ENCODE data around the gene ECEL1. TPM values are rescaled to one million over a fixed set of nuclear protein-coding genes. Genes with fewer than 3 reads are reported as not detected.

ECEL1 gene
- polyA plus RNA-seq, 3 donors from 2014 or later: not detected

DNA sequence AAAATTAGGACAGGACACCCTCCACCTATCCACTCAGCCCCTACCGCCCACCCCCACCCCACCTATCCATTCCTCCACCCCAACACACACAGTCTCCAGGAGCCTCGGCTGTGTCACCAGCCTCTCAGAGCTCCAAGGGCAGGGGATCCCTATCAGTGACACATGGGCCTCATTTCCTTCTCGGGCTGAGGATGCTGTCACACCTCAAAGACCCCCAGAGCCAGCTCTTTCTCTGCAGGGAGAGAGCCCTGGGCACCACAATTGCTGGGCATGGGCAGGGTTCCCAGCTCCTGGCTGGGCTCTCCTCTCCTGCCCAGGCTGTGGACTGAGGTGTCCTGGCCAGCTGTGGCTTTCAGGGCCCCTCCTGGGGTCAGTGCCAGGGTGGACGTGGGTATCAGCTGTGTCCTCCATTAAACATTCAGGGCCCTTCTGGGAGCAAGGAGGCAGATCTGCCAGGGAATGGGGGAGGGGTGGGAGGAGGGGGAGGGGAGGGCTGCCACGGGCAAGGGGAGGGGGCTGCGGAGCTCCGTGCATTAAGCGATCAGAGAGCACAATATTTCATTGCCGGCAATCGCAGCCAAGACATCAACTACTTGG lies 14.3 kb upstream of the ECEL1 start:
- Mint-ChIP-seq H3K27ac (no peak overlapping the region), H3K4me3 (no peak overlapping the region), H3K36me3 (no peaks in the 10 kb centered on the region), H3K27me3 (ENCODE audit: low read depth in 3 of 3) (peaks cover 7 to 9% (median 8%) of the 10 kb centered on the region in 3 donors), H3K9me3 (peaks cover 0 to 3% (median 0%) of the 10 kb centered on the region in 6 donors), H3K4me1 (peaks cover 0 to 3% of the 10 kb centered on the region in 2 donors)
- DNase-seq: no peak

DNA sequence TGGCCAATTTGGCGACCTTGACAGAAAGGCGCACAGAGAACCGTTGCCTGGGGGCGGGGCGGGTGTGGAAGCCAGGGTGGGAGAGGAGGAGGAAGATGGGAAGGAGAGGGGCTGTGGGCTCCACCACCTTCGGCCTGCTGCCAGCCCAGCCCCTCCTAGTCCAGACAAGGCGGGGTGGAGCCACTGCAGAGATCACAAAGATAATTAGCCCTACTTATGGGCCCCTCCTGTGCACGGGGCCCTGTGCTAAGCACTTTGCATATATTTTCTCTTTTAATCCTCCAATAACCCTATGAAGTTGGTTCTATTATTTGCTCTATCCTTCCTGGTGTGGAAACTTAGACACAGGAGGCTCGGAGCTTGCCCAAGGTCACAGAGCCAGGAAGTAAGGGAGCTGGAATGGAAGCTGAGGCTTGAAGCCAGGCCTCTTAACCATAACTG lies 13.7 kb upstream of the ECEL1 start:
- no peak for DNase-seq
- H3K9me3 Mint-ChIP-seq: peaks cover 0 to 3% (median 0%) of the 10 kb centered on the region in 6 donors
- no peak overlapping the region for H3K4me3 Mint-ChIP-seq
- H3K36me3 Mint-ChIP-seq: no peaks in the 10 kb centered on the region
- peaks cover 7 to 9% (median 7%) of the 10 kb centered on the region in 3 donors for H3K27me3 Mint-ChIP-seq (ENCODE audit: low read depth in 3 of 3)
- H3K4me1 Mint-ChIP-seq: peaks cover 0 to 3% of the 10 kb centered on the region in 2 donors
- no peak overlapping the region for H3K27ac Mint-ChIP-seq

DNA sequence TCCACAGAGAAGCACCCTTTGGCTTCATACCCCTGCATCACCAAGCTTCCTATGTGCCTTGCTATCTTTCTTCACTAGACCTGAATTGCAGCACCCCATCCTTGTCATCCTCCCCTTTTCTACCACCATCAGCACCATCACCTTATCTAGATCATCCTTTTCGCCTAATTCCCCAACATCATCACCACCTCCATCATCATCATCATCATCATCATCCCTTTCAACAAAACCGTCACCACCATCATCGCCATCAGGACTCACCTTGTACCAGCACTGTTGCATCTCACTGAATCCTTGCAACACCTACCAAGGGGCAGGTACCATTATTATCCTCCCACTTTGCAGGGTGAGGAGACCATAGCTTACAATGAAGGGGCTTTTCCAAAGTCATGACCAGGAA lies 10.8 kb upstream of the ECEL1 start:
- no peak overlapping the region for H3K27ac Mint-ChIP-seq
- no peak overlapping the region for H3K4me3 Mint-ChIP-seq
- DNase-seq: no peak
- no peaks in the 10 kb centered on the region for H3K9me3 Mint-ChIP-seq
- H3K27me3 Mint-ChIP-seq (ENCODE audit: low read depth in 3 of 3): peaks cover 0 to 7% (median 4%) of the 10 kb centered on the region in 3 donors
- H3K4me1 Mint-ChIP-seq: peaks cover 0 to 2% of the 10 kb centered on the region in 2 donors
- H3K36me3 Mint-ChIP-seq: no peaks in the 10 kb centered on the region

DNA sequence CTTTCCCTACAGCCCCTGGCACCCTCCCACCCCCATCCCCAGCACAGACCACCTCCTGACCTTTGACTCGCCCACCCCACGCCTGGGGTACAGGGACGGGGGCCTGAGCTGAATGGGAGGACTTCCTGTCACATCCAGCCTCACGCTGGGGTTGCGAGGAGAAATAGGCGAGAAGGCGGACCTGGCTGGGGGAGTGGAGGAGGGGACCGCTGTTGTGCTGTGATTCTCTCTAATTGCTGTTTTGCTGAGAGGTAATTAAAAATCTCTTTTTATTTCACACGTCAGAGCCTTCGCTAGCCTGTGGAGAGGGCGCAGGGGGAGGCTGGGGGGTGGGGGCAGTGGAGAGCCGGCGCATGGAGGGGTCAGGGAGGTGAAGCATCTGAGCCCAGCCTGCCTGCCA lies 9.7 kb upstream of the ECEL1 start:
- Mint-ChIP-seq H3K36me3 (no peaks in the 10 kb centered on the region), H3K4me1 (no peaks in the 10 kb centered on the region), H3K9me3 (no peaks in the 10 kb centered on the region), H3K27me3 (ENCODE audit: low read depth in 3 of 3) (peaks cover 0 to 7% (median 1%) of the 10 kb centered on the region in 3 donors), H3K27ac (no peak overlapping the region), H3K4me3 (no peak overlapping the region)
- DNase-seq: no peak

DNA sequence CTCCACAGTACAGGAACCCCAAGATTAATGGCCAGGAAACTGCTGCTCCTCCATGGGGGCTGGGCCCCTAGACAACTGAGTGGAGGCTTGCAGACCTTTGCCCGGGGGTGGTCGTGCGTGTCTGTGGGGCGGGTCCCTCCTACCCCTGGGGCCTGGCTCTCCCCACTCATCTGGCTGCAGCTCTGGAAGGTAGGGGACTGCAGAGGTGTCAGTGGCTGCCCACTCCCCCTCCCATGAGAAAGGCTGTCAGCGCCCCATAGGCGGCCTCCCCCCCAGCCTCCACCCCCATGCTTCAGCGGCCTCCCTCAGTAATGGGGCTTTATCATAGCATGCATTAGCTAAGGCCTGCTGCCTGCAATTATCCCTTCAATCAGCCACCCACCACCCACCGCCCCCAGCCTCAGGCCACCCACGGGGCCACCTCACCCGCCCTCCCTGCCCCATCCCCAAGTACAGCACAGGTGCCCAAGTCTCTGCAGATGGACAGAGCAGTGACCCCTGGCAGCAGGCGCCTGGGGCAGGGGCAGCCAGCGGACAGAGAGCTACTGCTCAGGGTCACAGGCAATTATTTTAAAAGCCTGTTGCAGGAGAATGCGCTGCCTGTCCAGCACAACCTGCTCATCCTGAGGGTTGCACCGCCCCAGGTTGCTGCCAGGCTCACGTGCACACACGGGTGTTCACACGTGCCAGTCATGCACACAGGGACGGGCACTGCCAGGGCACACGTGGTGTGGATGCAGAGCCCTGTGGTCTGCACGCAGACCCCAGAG lies 9.1 kb upstream of the ECEL1 start:
- peaks cover 0 to 7% (median 2%) of the 10 kb centered on the region in 3 donors for H3K27me3 Mint-ChIP-seq (ENCODE audit: low read depth in 3 of 3)
- H3K36me3 Mint-ChIP-seq: no peaks in the 10 kb centered on the region
- no peak for DNase-seq
- no peak overlapping the region for H3K27ac Mint-ChIP-seq
- H3K9me3 Mint-ChIP-seq: no peaks in the 10 kb centered on the region
- no peaks in the 10 kb centered on the region for H3K4me1 Mint-ChIP-seq
- no peak overlapping the region for H3K4me3 Mint-ChIP-seq

DNA sequence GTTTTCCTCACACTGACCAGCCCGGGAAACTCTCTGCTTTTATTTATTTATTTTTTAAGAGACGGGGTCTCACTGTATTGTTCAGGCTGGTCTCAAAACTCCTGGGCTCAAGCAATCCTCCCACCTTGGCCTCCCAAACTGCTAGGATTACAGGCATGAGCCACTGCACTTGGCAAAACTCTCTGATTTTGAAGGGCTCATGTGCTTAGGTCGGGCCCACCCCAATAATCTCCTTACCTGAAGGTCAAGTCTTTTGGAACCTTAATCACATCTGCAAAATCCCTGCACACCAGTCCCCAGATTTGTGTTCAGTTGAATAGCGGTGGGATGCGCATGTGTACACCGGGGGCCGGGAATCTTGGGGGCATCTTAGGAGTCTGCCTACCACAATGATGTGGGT lies 7.7 kb upstream of the ECEL1 start:
- no peaks in the 10 kb centered on the region for H3K36me3 Mint-ChIP-seq
- no peak overlapping the region for H3K27ac Mint-ChIP-seq
- no peaks in the 10 kb centered on the region for H3K9me3 Mint-ChIP-seq
- H3K4me1 Mint-ChIP-seq: no peaks in the 10 kb centered on the region
- peaks cover 0 to 7% (median 6%) of the 10 kb centered on the region in 3 donors for H3K27me3 Mint-ChIP-seq (ENCODE audit: low read depth in 3 of 3)
- DNase-seq: no peak
- H3K4me3 Mint-ChIP-seq: no peak overlapping the region

- no peak overlapping the region for H3K4me3 Mint-ChIP-seq
- no peak for DNase-seq
- H3K27ac Mint-ChIP-seq: no peak overlapping the region
- H3K36me3 Mint-ChIP-seq: no peaks in the 10 kb centered on the region
- H3K27me3 Mint-ChIP-seq (ENCODE audit: low read depth in 3 of 3): peaks cover 0 to 8% (median 7%) of the 10 kb centered on the region in 3 donors
- H3K9me3 Mint-ChIP-seq: no peaks in the 10 kb centered on the region
- no peaks in the 10 kb centered on the region for H3K4me1 Mint-ChIP-seq
Measured at GRCh38 chr2:232494542-232494941, 6.9 kb upstream of the ECEL1 start.

DNA sequence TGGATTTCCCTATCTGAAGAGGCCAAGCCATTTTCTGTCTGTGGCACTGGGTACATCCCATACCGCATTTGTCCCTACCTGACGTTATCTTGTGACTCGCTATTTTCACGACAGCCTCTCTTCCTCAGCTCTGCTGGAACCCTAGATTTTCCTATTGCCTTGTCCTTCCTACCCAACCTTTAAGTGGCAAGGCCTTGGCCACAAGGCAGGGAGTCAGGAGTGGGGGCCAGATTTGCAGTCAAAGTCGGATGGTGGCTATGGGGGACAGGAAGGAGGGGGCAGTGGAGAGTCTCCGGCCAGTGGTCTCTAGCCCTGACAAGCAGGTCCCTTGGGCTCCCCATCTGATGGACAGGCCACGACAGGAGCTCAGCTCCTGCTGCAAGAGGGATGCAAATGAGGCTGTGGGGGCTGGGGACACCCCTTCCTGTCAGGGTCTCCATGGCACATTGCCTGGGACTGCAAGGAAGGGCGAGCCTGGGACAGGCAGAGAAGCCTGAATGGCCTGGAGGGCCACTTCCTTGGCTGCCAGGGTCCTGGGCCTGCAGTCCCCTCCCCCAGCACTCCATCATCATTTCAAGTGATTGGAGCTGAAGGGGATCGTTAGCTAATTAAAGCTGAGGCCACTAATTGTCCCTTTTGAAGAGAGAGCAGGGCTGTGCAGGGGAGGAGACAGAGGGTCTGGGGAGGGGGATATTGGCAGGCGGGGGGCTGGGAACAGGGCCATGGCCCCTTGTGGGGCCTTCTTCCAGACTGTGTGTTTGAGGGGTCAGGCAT lies 6.3 kb upstream of the ECEL1 start:
- Mint-ChIP-seq H3K36me3 (no peaks in the 10 kb centered on the region), H3K4me1 (peaks cover 0 to 4% of the 10 kb centered on the region in 2 donors), H3K27me3 (ENCODE audit: low read depth in 3 of 3) (peaks cover 0 to 11% (median 8%) of the 10 kb centered on the region in 3 donors), H3K4me3 (no peak overlapping the region), H3K9me3 (peaks cover 0 to 1% (median 0%) of the 10 kb centered on the region in 6 donors), H3K27ac (no peak overlapping the region)
- DNase-seq: no peak

DNA sequence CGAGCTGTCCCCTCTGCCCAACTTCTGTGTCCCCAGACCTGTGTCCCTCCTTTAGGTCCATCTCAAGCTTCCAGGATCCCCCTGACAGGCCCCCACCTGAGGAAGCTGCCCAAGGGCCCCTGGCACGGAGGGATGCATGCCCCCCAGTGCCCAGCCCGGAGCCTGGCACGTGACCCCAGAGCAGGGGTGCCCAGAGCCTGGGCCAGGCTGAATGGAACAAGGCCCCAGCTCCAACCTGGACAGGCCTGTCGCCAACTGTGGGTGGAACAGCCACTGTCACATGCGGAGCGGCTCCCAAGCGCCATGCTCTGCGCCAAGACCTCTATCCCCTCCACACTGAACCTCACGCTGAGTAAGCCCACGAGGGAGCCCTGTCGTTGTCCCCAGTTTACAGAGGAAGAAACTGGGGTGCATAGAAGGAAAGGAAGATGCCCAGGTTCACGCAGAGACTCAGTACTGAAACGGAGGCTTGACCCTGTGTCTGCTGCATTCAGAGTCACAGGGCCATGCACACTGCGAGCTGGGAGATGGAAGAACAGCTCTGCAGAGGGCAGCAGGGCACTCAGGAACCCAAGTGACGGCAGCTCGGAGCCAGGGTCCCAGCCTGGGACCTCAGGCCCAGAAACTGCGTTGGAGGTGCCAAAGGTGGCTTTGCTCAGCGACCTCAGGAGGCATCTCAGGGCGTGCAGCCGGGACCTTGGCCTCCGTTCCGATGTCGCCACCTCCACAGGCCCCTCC lies 5.5 kb upstream of the ECEL1 start:
- Mint-ChIP-seq H3K4me1 (peaks cover 0 to 8% of the 10 kb centered on the region in 2 donors), H3K4me3 (no peak overlapping the region), H3K27ac (no peak overlapping the region), H3K9me3 (peaks cover 0 to 2% (median 0%) of the 10 kb centered on the region in 6 donors), H3K36me3 (no peaks in the 10 kb centered on the region), H3K27me3 (ENCODE audit: low read depth in 3 of 3) (peaks cover 0 to 17% (median 10%) of the 10 kb centered on the region in 3 donors)
- DNase-seq: no peak

GRCh38 chr2:232492236-232492848 lies 4.7 kb upstream of the ECEL1 start:
- Mint-ChIP-seq H3K36me3 (no peaks in the 10 kb centered on the region), H3K4me3 (no peak overlapping the region), H3K27me3 (ENCODE audit: low read depth in 3 of 3) (peaks cover 0 to 18% (median 10%) of the 10 kb centered on the region in 3 donors), H3K9me3 (peaks cover 0 to 2% (median 0%) of the 10 kb centered on the region in 6 donors), H3K27ac (peak overlapping the region in 1 of 6 donors; percentile 53), H3K4me1 (peaks cover 0 to 8% of the 10 kb centered on the region in 2 donors)
- no peak for DNase-seq

- Mint-ChIP-seq H3K9me3 (peaks cover 0 to 2% (median 0%) of the 10 kb centered on the region in 6 donors), H3K27me3 (ENCODE audit: low read depth in 3 of 3) (peaks cover 0 to 18% (median 10%) of the 10 kb centered on the region in 3 donors), H3K4me3 (no peak overlapping the region), H3K27ac (no peak overlapping the region), H3K4me1 (peaks cover 0 to 8% of the 10 kb centered on the region in 2 donors), H3K36me3 (no peaks in the 10 kb centered on the region)
- no peak for DNase-seq
Measured at GRCh38 chr2:232491139-232491780, 3.6 kb upstream of the ECEL1 start.

GRCh38 chr2:232490221-232491138 lies 2.8 kb upstream of the ECEL1 start:
- Mint-ChIP-seq H3K4me1 (peaks cover 0 to 8% of the 10 kb centered on the region in 2 donors), H3K9me3 (peaks cover 0 to 2% (median 0%) of the 10 kb centered on the region in 6 donors), H3K4me3 (no peak overlapping the region), H3K27ac (no peak overlapping the region), H3K36me3 (no peaks in the 10 kb centered on the region), H3K27me3 (ENCODE audit: low read depth in 3 of 3) (peaks cover 0 to 16% (median 10%) of the 10 kb centered on the region in 3 donors)
- DNase-seq: no peak
